Loucy (cell line): Measurements from ENCODE around the gene RCN2.

Experiments used
- CTCF ChIP-seq: fragments of 200-600 bp; sonication (generic); conservative IDR thresholded peaks from 2 replicates; pipeline ENCODE4 v1.5.1; 2014; ENCODE audit warnings: mild to moderate bottlenecking, antibody characterized with exemption, low read length
- EZH2phosphoT487 ChIP-seq: fragments of 200-600 bp; IDR thresholded peaks from 2 replicates; pipeline ENCODE4 v1.6.1; 2018; ENCODE audit warnings: antibody characterized with exemption, mild to moderate bottlenecking, moderate library complexity, borderline replicate concordance

GRCh38 chr15:76938752-76939151 is 7.2 kb downstream of the RCN2 start:
- TF ChIP-seq CTCF (no peak), EZH2phosphoT487 (no peak)
